Measurements from ENCODE around the gene EXOC1. TPM values are rescaled to one million over a fixed set of nuclear protein-coding genes. Genes with fewer than 3 reads are reported as not detected.
A peak's percentile ranks its signal among the peaks of the same experiment; 100 is the strongest.

Gene EXOC1
- total RNA-seq, 2 experiments from 2014 or later, result 23.7 to 33.5 TPM

- TF ChIP-seq EZH2phosphoT487 (IDR thresholded peaks at IDR 0.05; ENCODE audit: borderline replicate concordance, low read depth, low read length), result no peak
- peak; percentile 87 for TF ChIP-seq CTCF (conservative IDR thresholded peaks at IDR 0.05; ENCODE audit: low read length)
- peaks cover 53% of the 10 kb centered on the region for H3K4me1 ChIP-seq (ENCODE audit: insufficient read depth, low read length, poor library complexity, severe bottlenecking)
- no TSS peak for BruUV-seq (replicated peaks)
- ChIA-PET CTCF (ENCODE audit: unreplicated experiment) (interaction anchor here (0.6 to 1.1 kb wide), 3 partner anchors 8 to 814 kb away, joined by 5 to 7 read pairs (median 5); no protein-coding TSS in a partner anchor), POLR2A (interaction anchor here (0.6 to 3.0 kb wide), 12 partner anchors 10 to 1247 kb away, joined by 3 to 30 read pairs (median 4); partner anchors contain the start of genes AASDH, PAICS, PPAT and SRD5A3)
- H4K20me1 ChIP-seq (ENCODE audit: insufficient read depth, low read length), result no peaks in the 10 kb centered on the region
- intact Hi-C loops (cut with micrococcal nuclease; ENCODE audit: unreplicated experiment), result loop anchor here (1.0 to 5.0 kb wide), 7 partner anchors 96 to 958 kb away; partner anchors contain the start of genes AASDH, CLOCK, EXOC1 and PAICS
- H3K9me2 ChIP-seq (ENCODE audit: insufficient read depth, low read length), result no peaks in the 10 kb centered on the region
- no peaks in the 10 kb centered on the region for H3K9me3 ChIP-seq (ENCODE audit: low read length)
- H3K79me2 ChIP-seq (ENCODE audit: insufficient read depth, low read depth, low read length), result peaks cover 41% of the 10 kb centered on the region
- H3K36me3 ChIP-seq (ENCODE audit: insufficient read depth, low read length), result peaks cover 26% of the 10 kb centered on the region
- peak within 1 kb of the TSS; percentile 95 for H3K27ac ChIP-seq (ENCODE audit: low read depth, low read length, poor library complexity, severe bottlenecking)
- H3K4me3 ChIP-seq (ENCODE audit: low read depth, low read length, poor library complexity, severe bottlenecking), result peak within 1 kb of the TSS; percentile 82
- peak; percentile 95 for DNase-seq (ENCODE audit: low spot score)
- peak within 1 kb of the TSS; percentile 88 for H3K4me2 ChIP-seq (ENCODE audit: low read length)
- H2AFZ ChIP-seq (ENCODE audit: low read length), result peak within 1 kb of the TSS; percentile 65
Measured at GRCh38 chr4:55948726-55949481, 95.5 kb downstream of the EXOC1 start, which contains the start of gene CEP135. Gene CEP135 (plus strand): TSS chr4:55948945. CDS start chr4:55952131, 3,186 bp downstream.

- Histone ChIP-seq H3K79me2 (ENCODE audit: insufficient read depth, low read depth, low read length) (peaks cover 41% of the 10 kb centered on the region), H3K36me3 (ENCODE audit: insufficient read depth, low read length) (peaks cover 31% of the 10 kb centered on the region), H2AFZ (ENCODE audit: low read length) (peak overlapping the region; percentile 56), H3K4me3 (ENCODE audit: low read depth, low read length, poor library complexity, severe bottlenecking) (peak overlapping the region; percentile 82), H3K27ac (ENCODE audit: low read depth, low read length, poor library complexity, severe bottlenecking) (peak overlapping the region; percentile 95), H3K9me2 (ENCODE audit: insufficient read depth, low read length) (no peaks in the 10 kb centered on the region), H4K20me1 (ENCODE audit: insufficient read depth, low read length) (no peaks in the 10 kb centered on the region), H3K4me1 (ENCODE audit: insufficient read depth, low read length, poor library complexity, severe bottlenecking) (peaks cover 53% of the 10 kb centered on the region), H3K9me3 (ENCODE audit: low read length) (no peaks in the 10 kb centered on the region), H3K4me2 (ENCODE audit: low read length) (peak overlapping the region; percentile 81)
- intact Hi-C loops (cut with micrococcal nuclease; ENCODE audit: unreplicated experiment), result loop anchor here (2.0 to 5.0 kb wide), 5 partner anchors 97 to 958 kb away; partner anchors contain the start of genes AASDH, CLOCK, EXOC1 and PAICS
- DNase-seq (ENCODE audit: low spot score), result no peak
- ChIA-PET POLR2A (interaction anchor here (0.6 to 3.0 kb wide), 6 partner anchors 10 to 1247 kb away, joined by 3 to 30 read pairs (median 5); partner anchors contain the start of genes AASDH, PAICS and PPAT), CTCF (ENCODE audit: unreplicated experiment) (interaction anchor here (0.6 to 1.1 kb wide), 3 partner anchors 8 to 814 kb away, joined by 5 to 7 read pairs (median 5); no protein-coding TSS in a partner anchor)
- TF ChIP-seq EZH2phosphoT487 (IDR thresholded peaks at IDR 0.05; ENCODE audit: borderline replicate concordance, low read depth, low read length) (no peak), CTCF (conservative IDR thresholded peaks at IDR 0.05; ENCODE audit: low read length) (no peak)
- no TSS peak for BruUV-seq (replicated peaks)
Measured at GRCh38 chr4:55949482-55949802, 96.0 kb downstream of the EXOC1 start.
